Measurements from ENCODE around the gene GNG4. TPM values are rescaled to one million over a fixed set of nuclear protein-coding genes. Genes with fewer than 3 reads are reported as not detected.

GNG4 gene
- total and polyA plus RNA-seq, 2 donors (not counting 1 experiment from before 2014, with no cell fraction given), result 0.52 TPM; not detected in 1

DNA sequence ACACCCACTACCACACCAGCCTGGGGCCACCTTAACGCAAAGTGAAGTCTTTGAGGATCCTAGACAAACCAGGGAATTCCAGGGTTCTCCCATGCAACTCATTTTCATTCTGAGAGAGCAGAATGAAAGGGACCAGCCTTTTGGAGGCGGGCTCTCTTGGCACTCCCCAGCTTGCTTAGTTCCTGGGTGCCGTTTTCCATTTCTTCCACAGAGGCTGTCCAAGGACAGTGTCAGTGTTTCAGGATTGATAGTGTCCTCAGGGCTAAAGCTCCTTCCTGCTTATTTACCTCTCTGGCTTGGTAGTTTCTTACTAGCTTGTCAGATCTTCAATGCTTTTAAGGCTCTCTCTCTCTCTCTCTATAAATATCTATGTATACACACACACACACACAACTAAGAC is 30.1 kb upstream of the GNG4 start:
- H3K9me3 ChIP-seq (ENCODE audit: control extremely low read depth in 1 of 3, control insufficient read depth in 2 of 3, insufficient read depth in 1 of 3, low read length in 2 of 3), result peaks cover 3 to 12% (median 6%) of the 10 kb centered on the region in 3 donors
- no peaks in the 10 kb centered on the region for H3K27me3 ChIP-seq (replicated peaks in 1 of 4; ENCODE audit: control extremely low read depth in 1 of 4, control insufficient read depth in 3 of 4, insufficient read depth in 4 of 4, low read length in 3 of 4)
- ATAC-seq (ENCODE audit: low read depth), result no peak
- H3K4me1 ChIP-seq (ENCODE audit: control insufficient read depth in 2 of 2, insufficient read depth in 2 of 2, low read length in 2 of 2), result no peaks in the 10 kb centered on the region
- no peaks in the 10 kb centered on the region for H3K4me1 Mint-ChIP-seq
- no peak overlapping the region for H3K9ac ChIP-seq (ENCODE audit: low read length)
- ChIA-PET CTCF (no interaction called here), POLR2A (interaction anchor here (0.7 kb wide), 1 partner anchor 872 kb away, joined by 3 read pairs; no protein-coding TSS in a partner anchor)
- H3K27me3 Mint-ChIP-seq, result no peaks in the 10 kb centered on the region
- H3K27ac ChIP-seq (ENCODE audit: low read length in 2 of 2), result no peak overlapping the region
- peaks cover 1% of the 10 kb centered on the region for H4K20me1 ChIP-seq (ENCODE audit: control insufficient read depth, insufficient read depth, low read length, poor library complexity, severe bottlenecking)
- no peak overlapping the region for H3K27ac Mint-ChIP-seq
- intact Hi-C loops (cut with micrococcal nuclease), result no loop called here
- H3K79me2 ChIP-seq (ENCODE audit: control insufficient read depth, insufficient read depth, low read length), result no peaks in the 10 kb centered on the region
- peaks cover 6% of the 10 kb centered on the region for H3K9me3 Mint-ChIP-seq (ENCODE audit: insufficient read depth)
- no peak for DNase-seq
- no peak overlapping the region for H2AFZ ChIP-seq (ENCODE audit: insufficient read depth, low read depth, low read length, poor library complexity, severe bottlenecking)
- TF ChIP-seq EZH2 (IDR thresholded peaks at IDR 0.05; ENCODE audit: borderline replicate concordance, insufficient read depth, low read depth, low read length, poor library complexity, severe bottlenecking), result no peak
- TF ChIP-seq, protein P1, sequence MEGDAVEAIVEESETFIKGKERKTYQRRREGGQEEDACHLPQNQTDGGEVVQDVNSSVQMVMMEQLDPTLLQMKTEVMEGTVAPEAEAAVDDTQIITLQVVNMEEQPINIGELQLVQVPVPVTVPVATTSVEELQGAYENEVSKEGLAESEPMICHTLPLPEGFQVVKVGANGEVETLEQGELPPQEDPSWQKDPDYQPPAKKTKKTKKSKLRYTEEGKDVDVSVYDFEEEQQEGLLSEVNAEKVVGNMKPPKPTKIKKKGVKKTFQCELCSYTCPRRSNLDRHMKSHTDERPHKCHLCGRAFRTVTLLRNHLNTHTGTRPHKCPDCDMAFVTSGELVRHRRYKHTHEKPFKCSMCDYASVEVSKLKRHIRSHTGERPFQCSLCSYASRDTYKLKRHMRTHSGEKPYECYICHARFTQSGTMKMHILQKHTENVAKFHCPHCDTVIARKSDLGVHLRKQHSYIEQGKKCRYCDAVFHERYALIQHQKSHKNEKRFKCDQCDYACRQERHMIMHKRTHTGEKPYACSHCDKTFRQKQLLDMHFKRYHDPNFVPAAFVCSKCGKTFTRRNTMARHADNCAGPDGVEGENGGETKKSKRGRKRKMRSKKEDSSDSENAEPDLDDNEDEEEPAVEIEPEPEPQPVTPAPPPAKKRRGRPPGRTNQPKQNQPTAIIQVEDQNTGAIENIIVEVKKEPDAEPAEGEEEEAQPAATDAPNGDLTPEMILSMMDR (IDR thresholded peaks at IDR 0.05), result no peak
- H3K4me3 ChIP-seq (ENCODE audit: control extremely low read depth in 1 of 5, extremely low read depth in 1 of 5, insufficient read depth in 1 of 5, low read depth in 2 of 5, low read length in 4 of 5), result no peak overlapping the region
- WGBS (ENCODE audit: insufficient coverage), result 97% methylated on average over 3 of the region's 3 CpGs
- peaks cover 10 to 77% of the 10 kb centered on the region in 2 experiments for H3K36me3 ChIP-seq (replicated peaks in 1 of 2; ENCODE audit: control extremely low read depth in 1 of 2, control insufficient read depth in 1 of 2, extremely low read depth in 1 of 2, insufficient read depth in 2 of 2, low read length in 1 of 2)
- no peak overlapping the region for H3K4me3 Mint-ChIP-seq
- no peak overlapping the region for H3K4me2 ChIP-seq (replicated peaks; ENCODE audit: low read depth, low read length, poor library complexity, severe bottlenecking)

DNA sequence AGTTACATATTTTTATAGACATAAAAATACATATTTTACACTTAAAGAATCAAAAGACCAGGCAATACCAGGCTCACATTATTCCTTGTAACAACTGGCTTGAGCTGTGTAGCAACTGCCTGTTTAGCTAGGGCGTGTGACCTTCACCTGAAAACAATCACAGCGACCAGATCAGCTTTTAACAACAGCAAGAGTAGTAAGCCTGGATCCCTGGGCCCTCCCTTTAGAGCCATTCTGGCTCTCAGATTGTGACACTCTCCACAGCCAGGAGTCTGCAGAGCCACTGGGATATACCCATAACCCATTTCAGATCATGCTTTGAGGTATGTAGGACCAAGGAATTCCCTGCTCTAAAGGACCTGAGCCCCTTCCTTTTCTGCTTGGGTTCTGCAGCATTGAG is 29.4 kb upstream of the GNG4 start:
- Histone ChIP-seq H3K27me3 (replicated peaks in 1 of 4; ENCODE audit: control extremely low read depth in 1 of 4, control insufficient read depth in 3 of 4, insufficient read depth in 4 of 4, low read length in 3 of 4) (no peaks in the 10 kb centered on the region), H3K36me3 (replicated peaks in 1 of 2; ENCODE audit: control extremely low read depth in 1 of 2, control insufficient read depth in 1 of 2, extremely low read depth in 1 of 2, insufficient read depth in 2 of 2, low read length in 1 of 2) (peaks cover 10 to 77% of the 10 kb centered on the region in 2 experiments), H3K9ac (ENCODE audit: low read length) (no peak overlapping the region), H3K9me3 (ENCODE audit: control extremely low read depth in 1 of 3, control insufficient read depth in 2 of 3, insufficient read depth in 1 of 3, low read length in 2 of 3) (peaks cover 3 to 12% (median 6%) of the 10 kb centered on the region in 3 donors), H3K79me2 (ENCODE audit: control insufficient read depth, insufficient read depth, low read length) (no peaks in the 10 kb centered on the region), H4K20me1 (ENCODE audit: control insufficient read depth, insufficient read depth, low read length, poor library complexity, severe bottlenecking) (no peaks in the 10 kb centered on the region), H3K4me1 (ENCODE audit: control insufficient read depth in 2 of 2, insufficient read depth in 2 of 2, low read length in 2 of 2) (no peaks in the 10 kb centered on the region), H3K4me2 (replicated peaks; ENCODE audit: low read depth, low read length, poor library complexity, severe bottlenecking) (no peak overlapping the region), H3K27ac (ENCODE audit: low read length in 2 of 2) (no peak overlapping the region), H3K4me3 (ENCODE audit: control extremely low read depth in 1 of 5, extremely low read depth in 1 of 5, insufficient read depth in 1 of 5, low read depth in 2 of 5, low read length in 4 of 5) (no peak overlapping the region), H2AFZ (ENCODE audit: insufficient read depth, low read depth, low read length, poor library complexity, severe bottlenecking) (no peak overlapping the region)
- ATAC-seq (ENCODE audit: low read depth) (no peak), DNase-seq (no peak)
- peaks cover 6% of the 10 kb centered on the region for H3K9me3 Mint-ChIP-seq (ENCODE audit: insufficient read depth)
- no peak overlapping the region for H3K4me3 Mint-ChIP-seq
- H3K27me3 Mint-ChIP-seq, result no peaks in the 10 kb centered on the region
- no peaks in the 10 kb centered on the region for H3K4me1 Mint-ChIP-seq
- CTCF ChIA-PET, result interaction anchor here (0.6 kb wide), 1 partner anchor 12 kb away, joined by 3 read pairs; no protein-coding TSS in a partner anchor
- WGBS (ENCODE audit: insufficient coverage), result 85% methylated on average over 2 of the region's 2 CpGs
- POLR2A ChIA-PET, result no interaction called here
- no peak for TF ChIP-seq EZH2 (IDR thresholded peaks at IDR 0.05; ENCODE audit: borderline replicate concordance, insufficient read depth, low read depth, low read length, poor library complexity, severe bottlenecking)
- TF ChIP-seq, protein P1 (IDR thresholded peaks at IDR 0.05), result no peak
- intact Hi-C loops (cut with micrococcal nuclease), result no loop called here
- H3K27ac Mint-ChIP-seq, result no peak overlapping the region

Data from B cell (primary cell).